Germinal center (tissue), 1 donor: ENCODE data around the gene CCL2.
"Not testable (repeated sequence)": the region's sequence is repeated elsewhere in the genome, so short reads cannot be mapped to it uniquely, and the experiment has no call there.

Experiments
- DNase-seq: peaks from one replicate; pipeline ENCODE4 v3.0.0; 2012; ENCODE audit warnings: mixed read lengths, low spot score

Gene CCL2

DNA sequence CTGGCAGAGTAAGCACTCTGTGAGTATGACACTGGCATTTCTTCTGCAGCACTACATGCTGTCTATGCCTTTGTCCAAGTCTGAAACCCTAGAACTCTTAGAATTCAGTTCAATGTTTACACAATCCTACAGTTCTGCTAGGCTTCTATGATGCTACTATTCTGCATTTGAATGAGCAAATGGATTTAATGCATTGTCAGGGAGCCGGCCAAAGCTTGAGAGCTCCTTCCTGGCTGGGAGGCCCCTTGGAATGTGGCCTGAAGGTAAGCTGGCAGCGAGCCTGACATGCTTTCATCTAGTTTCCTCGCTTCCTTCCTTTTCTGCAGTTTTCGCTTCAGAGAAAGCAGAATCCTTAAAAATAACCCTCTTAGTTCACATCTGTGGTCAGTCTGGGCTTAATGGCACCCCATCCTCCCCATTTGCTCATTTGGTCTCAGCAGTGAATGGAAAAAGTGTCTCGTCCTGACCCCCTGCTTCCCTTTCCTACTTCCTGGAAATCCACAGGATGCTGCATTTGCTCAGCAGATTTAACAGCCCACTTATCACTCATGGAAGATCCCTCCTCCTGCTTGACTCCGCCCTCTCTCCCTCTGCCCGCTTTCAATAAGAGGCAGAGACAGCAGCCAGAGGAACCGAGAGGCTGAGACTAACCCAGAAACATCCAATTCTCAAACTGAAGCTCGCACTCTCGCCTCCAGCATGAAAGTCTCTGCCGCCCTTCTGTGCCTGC, at the start of gene CCL2:
Gene CCL2 (plus strand): TSS at position 635 of the 730 bp plus-strand sequence. CDS start 65 bp downstream, at position 700.
- no peak for DNase-seq

DNA sequence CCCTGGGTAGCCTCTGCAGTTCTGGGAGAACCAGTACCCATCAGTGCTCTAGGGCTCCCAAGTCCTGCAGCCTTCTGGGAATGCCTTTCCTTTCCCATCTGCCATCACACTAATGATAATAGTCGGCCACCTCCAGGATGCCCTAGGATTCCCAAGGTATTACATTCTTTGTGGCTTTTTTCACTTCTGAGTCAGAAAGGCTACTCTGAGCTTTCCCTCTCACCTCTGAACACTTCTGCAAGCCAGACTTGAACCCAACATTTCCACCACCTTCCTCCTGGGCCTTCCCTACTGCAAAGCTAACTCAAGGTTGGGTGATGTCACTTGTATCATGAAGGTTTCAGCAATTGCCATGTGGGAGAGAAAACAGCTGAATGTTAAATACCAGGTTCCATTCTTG, 49.7 kb upstream of the CCL2 start:
- DNase-seq, result no peak

DNA sequence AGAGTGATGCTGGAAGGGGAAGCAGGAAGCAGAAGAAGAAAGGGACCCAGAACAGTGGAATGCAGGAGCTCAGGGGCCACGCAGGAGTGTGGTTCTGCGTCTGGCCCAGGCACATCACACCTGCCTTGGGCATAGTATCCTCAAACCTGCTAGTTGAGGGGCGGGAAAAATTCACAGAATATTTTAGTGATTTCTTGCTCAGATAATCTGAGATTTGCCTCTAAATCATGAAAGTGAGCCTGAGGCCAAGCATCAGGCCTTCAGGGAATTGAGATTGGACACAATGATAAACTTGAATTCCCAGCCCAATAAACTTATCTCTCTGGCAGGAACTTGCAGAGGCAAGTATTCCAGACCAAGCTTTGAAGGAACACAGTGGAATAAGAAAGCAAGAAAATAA, 48.5 kb upstream of the CCL2 start:
- no peak for DNase-seq

DNA sequence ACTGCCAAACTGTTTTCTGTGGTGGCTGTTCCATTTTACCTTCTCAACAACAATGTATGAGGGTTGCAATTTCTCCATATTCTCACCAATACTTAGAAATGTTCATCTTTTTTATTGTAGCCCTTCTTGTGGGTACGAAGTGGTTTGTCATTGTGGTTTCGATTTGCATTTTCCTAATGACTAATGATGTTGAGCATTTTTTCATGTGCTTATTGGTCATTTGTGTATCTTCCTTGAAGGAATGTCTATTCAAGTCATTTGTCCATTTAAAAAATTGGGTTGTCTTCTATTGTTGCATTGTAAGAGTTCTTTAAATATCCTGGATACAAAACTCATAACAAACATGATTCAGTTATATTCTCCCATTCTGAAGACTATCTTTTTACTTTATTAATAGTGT, 47.5 kb upstream of the CCL2 start:
- no peak for DNase-seq

DNA sequence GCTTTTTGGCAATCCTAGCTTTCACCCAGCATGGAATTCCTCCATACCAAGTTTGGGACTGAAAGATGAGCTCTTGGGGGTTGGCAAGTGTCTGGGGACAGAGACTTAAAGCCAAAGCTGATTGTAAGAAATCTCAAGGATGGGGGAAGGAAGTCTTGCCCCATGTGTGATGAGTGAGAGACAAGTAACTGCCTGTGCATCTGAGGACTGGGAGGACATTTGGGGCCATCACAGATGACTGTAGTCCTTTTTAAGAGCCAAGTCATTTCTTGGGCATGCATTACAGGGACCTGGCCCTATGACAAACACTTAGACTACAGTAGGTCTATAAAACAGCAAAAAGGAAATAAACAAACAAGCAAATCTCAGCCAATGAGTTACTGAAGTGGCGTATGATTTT, 36.3 kb upstream of the CCL2 start:
- DNase-seq, result no peak

DNA sequence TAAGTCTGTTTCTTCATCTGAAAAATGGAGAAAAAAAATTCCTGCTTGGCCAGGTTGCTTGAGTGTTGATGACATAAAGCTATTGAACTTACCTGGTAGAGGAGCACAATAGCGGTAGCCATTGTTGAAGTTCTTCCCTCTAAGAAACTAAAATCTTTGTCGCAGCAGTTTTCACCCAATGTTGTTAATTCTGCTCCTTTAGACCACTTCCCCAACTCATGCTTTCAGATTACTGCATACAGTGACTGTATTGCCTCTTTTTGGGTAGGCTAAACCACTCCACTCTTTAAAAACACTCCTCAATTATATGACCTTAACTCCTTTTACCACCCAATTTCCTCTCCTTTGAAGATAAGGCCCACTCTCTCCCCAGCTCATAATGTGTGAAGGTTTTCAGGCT, 35.7 kb upstream of the CCL2 start:
- DNase-seq, result no peak

DNA sequence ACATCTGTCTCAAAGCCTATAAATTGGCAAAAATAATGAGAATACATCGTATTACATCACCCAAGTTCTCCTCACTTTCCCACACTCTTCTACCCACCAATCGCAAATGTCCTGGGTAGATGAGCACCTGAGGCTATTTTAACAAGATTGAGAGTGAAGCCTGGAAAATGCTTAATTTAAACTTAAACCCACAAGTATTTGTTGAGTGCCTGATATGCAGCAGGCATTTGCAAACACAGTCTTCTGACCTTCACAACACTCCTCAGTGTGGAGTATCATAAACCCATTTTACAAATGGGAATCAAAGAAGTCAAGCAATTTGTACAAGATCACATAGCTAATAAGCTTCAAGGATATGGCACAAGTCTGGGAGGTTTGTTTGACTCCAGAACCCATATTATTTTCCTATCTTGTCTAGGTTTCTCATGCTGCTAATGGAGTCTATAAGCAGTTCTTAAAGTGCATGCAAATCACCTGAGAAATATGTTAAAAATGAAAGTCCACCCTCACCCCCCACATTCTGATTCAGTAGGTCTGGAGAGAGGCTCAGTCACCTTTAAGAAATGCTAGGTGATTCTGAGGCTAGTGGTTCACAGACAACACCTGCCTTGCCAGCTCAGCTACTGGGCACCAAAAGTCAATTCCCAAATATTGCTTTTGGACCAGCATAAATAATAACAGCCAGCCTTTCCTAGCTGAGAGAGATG, 34.9 kb upstream of the CCL2 start:
- DNase-seq, result no peak

DNA sequence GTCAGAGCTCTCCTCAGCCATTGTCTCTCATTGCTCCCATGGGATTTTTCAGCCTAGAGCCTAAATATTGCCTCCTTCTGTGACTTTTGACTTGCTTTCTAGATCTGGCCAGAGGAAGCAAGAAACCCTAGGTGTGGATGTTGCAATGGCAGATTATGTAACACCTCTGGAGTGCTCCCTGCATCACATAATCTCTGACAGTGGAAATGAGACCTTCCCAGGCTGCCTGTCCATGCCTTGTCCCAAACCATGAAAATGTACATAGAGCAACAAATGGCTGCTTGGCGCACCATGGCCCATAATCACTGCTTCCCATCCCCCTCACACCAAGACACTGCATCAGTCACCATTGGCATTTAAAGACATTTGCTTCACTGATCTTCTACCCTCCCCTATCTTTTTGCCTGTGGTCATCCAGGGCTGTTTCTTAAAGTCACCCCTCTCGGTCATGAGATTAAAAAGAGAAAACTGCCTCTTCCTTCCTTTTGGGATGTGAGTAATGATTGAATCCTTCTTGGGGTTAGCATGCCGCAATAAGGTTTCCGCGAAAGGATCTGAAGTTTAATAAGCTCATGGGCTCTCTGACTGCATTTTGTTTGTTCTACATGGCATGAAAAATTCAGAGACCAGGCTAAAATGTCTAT, 34.2 kb upstream of the CCL2 start:
- no peak for DNase-seq

DNA sequence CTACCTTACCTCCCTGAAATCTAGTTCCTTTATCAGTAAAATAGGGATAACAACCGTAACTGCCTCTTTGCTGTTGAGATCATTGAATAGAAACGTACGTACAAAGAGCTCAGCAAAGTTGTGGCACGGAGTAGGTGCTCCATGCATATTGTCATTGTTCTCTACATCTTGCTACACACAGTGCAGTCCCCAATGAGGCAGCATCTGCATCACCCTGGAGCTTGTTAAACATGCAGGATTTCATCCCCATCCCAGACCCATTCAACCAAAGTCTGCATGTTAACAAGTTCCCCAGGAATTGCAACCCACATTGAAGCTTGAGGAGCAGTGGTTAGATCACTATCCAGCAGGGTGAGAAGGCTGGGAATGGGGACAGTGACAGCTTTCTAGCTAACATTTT, 33.7 kb upstream of the CCL2 start:
- DNase-seq, result no peak

DNA sequence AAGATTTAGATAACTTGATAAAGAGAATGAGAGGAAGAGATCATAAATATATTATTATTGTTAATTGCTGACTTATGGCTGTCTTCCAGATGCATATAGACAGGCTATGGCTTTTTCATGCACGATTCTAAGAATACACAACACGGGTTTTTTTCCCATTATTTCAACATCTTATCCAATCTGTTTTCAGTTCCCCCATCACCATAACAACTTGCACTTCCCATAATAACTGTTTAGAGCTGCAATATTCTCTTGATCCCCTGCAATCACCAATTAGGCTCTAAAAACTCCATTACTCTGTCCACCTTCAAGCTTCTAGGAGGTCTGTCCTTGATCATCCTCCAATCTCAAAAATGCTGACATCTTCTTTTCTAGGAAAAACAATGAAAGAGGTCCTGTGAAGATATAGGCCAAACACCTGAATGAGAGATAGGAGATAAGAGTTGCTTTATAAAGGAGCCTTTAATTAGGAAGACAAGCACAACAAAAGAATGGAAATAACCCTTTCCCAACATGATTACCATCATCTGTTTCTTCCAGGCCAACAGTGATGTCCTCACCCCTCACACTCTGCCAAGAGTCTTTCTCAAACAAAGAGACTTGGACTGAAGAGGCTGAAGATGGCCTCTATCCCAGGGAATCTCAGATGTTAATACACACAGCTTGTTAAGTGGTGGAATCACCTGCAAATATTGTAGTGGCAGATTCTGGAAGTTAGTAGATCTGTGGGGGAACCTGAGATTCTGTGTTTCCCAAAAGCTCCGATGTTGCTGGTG, 32.2 kb upstream of the CCL2 start:
- no peak for DNase-seq

DNA sequence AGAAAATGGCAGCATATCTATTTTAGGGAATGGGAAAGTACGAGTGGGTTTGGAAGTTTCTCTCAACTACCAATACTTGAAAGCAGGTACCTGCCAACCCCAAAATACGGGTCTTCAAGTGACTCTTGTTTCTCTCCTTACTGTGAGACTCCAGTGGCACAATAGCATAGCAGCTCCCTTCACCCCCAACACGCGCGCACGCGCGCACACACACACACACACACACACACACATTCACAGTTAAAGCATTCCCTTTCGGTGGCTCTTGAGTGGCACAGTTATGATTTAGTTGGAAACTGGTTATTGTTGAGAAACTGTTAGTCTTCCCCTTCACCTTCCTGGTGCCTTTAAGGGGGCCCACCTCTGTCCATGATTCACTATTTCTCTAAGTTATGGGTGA, 30.0 kb upstream of the CCL2 start:
- no peak for DNase-seq

DNA sequence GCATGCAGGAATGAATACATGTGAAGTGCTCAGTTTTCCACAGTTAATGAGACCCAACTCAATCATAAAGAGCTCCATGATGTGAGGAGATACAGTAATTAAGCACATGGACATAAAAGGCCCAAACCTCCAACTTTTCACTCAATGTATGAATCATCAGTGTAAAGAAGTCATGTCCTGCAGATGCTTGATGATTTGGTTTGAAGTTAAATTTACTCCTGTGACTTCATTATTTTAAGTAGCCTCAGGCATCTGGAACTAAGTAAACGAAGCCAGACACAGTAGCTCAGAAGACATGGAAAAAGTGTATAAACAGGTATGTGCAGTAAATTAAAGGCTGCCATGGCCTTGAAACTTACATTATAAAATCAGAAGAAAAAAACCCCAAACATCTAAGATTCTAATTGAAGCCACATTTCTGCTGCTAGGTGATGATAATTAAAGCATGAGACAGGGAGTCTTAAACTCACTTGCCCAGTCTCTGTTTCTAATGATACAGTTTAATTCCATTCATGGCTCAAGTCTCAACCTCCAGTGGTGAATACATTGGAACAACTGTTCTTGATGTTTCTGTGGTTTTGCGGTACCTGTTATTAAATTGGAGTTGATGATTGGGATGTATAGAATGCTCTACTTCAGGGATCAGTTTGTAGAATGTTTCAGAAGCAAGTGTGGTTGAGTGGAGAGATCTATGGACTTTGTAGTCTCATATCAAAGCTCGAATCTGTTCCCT, 28.9 kb upstream of the CCL2 start:
- no peak for DNase-seq

DNA sequence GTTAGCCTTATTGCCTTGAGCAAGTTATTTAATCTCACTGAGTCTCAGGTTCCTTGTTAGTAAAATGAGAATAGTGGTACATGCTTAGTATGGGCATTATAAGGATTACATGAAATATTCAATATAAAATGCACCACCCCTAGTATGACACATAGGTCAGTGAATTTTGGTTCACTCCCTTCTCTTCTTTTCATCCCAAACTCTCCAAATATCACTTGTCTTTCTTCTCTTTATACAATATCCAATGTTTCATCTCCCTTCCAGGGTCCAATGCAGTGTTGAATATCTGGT, 28.4 kb upstream of the CCL2 start:
- DNase-seq, result no peak

DNA sequence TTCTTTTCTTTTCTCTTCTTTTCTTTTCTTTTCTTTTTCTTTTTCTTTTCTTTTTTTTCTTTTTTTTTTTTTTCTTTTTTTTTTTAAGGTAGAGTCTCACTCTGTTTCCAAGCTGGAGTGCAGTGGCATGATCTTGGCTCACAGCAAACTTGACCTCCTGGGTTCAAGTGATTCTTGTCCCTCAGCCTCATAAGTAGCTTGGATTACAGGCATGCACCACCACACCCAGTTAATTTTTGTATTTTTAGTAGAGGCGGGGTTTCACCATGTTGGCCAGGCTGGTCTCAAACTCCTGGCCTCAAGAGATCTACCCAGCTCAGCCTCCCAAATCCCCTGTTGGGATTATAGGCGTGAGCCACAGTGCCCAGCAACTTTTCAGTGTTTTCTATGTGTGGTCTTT, 27.8 kb upstream of the CCL2 start:
- DNase-seq, result not testable (repeated sequence)

DNA sequence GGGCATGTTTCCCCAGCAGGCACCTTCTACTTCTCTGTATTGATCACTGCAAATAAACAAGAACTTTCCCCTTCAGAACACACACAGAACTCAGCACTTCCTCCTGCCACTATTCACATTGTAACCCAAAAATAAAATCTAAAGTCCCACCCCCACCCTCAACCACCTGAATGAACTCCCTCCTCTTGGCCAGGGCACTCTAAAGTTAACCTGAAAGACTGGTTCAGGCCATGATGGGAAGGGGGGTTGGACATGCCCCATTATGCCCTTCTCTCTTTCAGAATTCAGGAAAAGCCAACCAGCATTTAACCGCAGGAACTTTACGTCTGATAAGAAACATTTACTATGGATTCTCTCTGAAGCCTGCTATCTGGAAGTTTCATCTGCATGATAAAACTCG, 27.4 kb upstream of the CCL2 start:
- no peak for DNase-seq

DNA sequence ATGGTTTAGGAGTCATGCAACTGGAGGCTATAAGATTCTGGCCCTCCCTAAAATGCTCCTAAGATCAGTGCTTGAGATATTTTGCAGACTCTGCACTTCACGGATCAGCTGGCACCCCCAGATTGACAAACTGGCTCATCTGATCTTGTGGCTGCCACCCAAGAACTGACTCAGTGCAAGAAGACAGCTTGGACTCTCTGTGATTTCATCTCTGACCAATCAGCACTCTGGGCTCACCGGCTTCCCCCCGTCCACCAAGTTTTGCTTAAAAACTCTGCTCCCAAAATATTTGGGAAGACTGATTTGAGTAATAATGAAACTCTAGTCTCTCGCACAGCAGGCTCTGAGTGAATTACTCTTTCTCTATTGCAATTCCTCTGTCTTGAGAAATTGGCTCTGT, 26.3 kb upstream of the CCL2 start:
- DNase-seq, result no peak

DNA sequence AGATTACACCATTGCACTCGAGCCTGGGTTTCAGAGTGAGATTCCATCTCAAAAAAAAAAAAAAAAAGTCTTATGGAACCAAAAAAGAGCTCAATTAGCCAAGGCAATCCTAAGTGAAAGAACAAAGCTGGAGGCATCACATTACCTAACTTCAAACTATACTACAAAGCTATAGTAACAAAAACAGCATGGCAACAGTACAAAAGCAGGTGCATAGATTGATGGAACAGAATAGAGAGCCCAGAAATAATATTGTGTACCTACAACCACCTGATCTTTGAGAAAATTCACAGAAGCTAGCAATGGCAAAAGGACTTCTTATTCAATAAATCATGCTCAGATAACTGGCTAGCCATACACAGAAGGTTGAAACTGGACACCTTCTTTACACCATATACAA, 24.7 kb upstream of the CCL2 start:
- DNase-seq, result no peak

DNA sequence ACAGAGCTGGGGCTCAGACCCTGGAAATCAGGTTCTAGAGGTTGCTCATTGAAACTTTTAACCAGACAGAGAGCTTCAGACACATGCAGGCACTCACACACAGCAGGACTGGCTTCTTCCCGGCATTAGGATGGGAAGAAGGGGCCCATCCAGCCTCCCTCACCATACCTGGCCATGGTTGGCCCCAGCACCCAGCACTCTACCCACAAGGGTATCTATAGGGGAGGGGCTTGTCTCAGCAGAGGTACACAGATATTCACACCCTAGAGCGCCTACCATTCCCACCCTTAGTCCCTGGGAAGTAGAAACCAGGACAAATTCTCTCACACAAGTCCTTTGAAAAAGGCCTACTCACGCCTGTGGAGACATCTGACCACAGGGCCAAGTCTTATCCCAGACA, 20.5 kb upstream of the CCL2 start:
- no peak for DNase-seq

DNA sequence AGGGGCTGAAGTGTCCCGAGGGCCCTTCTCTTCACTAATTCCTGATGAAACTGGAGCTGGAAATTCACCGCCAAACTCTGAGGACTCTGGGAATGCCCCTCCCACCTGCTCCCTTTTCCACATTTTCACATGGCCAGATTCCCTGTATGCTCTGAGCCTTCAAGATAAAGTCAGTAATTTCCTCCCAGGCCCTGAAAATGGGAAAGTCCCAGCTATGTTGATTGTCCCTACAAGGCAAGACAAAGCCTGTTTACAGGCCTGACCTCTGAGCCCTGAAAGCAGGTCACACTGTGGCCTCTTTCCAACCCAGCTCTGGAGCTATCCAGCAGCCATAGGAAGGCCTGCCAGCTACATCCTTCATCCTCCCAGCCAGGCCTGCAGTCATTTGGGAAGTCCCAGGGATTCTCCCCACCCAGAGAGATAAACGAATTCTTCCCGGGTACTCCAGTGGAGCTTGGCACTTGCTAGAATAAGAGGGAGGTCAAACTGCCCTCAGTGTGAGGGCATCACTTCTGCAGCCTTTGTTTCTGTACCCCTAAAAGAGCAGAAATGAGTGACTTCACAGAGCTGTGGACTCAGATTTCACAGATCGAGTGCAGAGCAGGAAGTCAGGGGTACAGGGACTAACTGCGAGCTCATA, 19.6 kb upstream of the CCL2 start:
- no peak for DNase-seq

DNA sequence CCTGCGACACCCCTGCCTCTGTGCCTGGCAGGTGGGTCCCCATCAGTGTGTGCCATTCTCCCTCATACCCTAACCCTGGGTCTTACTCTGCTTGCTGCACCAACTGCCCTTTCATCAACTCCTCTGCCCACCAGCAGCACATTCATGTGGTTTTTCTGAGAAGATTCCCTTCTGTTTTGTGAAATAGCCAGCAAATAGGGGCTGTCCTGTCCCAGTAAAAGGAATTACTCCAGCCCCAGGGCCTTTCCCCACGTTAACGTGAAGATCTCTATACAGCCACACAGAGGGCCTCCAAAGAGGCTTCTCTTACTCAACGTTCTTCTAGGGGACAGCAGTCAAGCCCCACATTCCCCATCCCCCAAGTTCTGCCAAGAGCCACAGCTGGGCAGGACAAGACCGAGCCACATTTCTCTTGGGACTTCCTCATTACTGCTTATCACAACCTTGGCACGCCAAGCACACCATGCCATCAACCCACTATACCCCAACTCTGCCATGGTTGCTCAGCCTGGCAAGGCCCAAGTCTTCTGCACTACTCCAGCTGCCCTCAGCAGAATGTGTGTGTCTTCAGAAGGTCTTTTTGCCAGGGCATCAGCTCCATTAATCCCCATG, 18.7 kb upstream of the CCL2 start:
- DNase-seq, result no peak

DNA sequence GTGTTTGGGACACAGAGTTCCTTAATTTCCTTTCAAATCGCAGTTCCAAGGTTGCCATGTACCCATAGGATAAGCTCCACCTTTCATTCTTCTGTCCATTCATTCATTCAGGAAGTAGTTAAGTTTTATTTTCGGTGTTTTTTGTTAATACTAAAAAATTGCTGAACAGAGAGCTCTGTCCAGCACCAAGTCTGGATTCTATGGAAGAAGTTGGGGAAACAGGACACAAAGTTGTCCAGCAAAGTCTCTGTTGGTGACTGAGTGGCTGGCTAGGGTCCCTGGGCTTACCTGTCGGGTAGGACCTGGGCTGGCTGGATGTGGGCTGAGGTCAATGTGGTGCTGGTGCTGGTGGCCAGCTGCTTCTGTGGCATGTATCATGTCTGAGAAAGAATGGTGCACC, 17.6 kb upstream of the CCL2 start:
- DNase-seq, result no peak
